VCaP (cell line): ENCODE data around the gene FERD3L.

Experiments
- H3K27ac ChIP-seq: fragments of 450-650 bp; 2 replicates; pipeline ENCODE4 v1.5.1; 2017
- CTCF ChIP-seq: fragments of 450-650 bp; conservative IDR thresholded peaks from 2 replicates; pipeline ENCODE4 v1.5.1; 2017; ENCODE audit warnings: mild to moderate bottlenecking, moderate library complexity

Gene FERD3L

GRCh38 chr7:19109000-19109946 is 35.9 kb downstream of the FERD3L start:
- no peak overlapping the region for H3K27ac ChIP-seq
- TF ChIP-seq CTCF = no peak

- TF ChIP-seq CTCF = no peak
- H3K27ac ChIP-seq = no peak overlapping the region
These were observed 37.7 kb downstream of the FERD3L start for GRCh38 chr7:19107356-19108146.

GRCh38 chr7:19107081-19107355 is 38.2 kb downstream of the FERD3L start:
- TF ChIP-seq CTCF = no peak
- H3K27ac ChIP-seq = no peak overlapping the region

GRCh38 chr7:19106241-19107080 is 38.8 kb downstream of the FERD3L start:
- H3K27ac ChIP-seq = no peak overlapping the region
- no peak for TF ChIP-seq CTCF

- H3K27ac ChIP-seq = no peak overlapping the region
- TF ChIP-seq CTCF = no peak
These were observed 39.7 kb downstream of the FERD3L start for GRCh38 chr7:19105546-19105945.

GRCh38 chr7:19104811-19105210 is 40.4 kb downstream of the FERD3L start:
- TF ChIP-seq CTCF = no peak
- no peak overlapping the region for H3K27ac ChIP-seq

GRCh38 chr7:19102884-19103283 is 42.3 kb downstream of the FERD3L start:
- no peak overlapping the region for H3K27ac ChIP-seq
- TF ChIP-seq CTCF = no peak
